GM21528 (cell line): ENCODE data around the gene CNTNAP1.

Experiments
- ATAC-seq: cut with Tn5 transposase; IDR thresholded peaks from one replicate; pipeline ENCODE4 v1.9.1; 2021; ENCODE audit warnings: mild to moderate bottlenecking, moderate library complexity; ENCODE audit not compliant: unreplicated experiment, low FRiP score

Gene CNTNAP1

DNA sequence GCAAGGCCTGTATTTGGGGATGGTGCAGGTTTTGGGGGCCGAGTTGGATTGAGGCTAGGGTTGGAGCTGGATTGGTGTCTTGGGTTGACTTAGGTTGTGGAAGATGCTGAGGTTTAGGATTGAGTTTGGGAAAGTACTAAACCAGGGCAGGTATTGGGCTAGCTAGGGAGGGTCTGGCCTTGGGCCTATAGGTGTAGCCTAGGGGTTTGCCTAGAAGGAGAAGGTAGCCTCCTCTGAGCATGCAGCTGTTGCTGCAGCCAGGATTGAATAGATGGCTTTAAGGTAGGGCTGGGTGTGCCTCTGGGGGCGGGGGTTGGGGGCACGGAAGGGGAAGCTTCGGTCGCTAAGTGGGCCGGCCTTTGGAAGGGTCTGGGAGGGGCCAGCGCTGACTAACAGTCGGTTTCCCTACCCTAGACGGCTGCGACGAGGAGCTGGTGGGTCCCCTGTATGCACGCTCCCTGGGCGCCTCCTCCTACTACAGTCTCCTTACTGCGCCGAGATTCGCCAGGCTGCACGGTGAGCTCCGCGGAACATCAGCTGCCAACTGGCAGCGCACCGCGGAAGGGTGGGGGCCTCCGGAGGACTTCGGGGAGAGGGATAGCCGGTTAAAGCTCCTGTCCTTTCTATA is 1.2 kb downstream of the CNTNAP1 start:
- no peak for ATAC-seq

GRCh38 chr17:42684929-42685556 is 2.7 kb downstream of the CNTNAP1 start:
- no peak for ATAC-seq

- ATAC-seq, result no peak
Observed at GRCh38 chr17:42685831-42686230, 3.5 kb downstream of the CNTNAP1 start.

GRCh38 chr17:42686520-42687128 is 4.3 kb downstream of the CNTNAP1 start:
- no peak for ATAC-seq

DNA sequence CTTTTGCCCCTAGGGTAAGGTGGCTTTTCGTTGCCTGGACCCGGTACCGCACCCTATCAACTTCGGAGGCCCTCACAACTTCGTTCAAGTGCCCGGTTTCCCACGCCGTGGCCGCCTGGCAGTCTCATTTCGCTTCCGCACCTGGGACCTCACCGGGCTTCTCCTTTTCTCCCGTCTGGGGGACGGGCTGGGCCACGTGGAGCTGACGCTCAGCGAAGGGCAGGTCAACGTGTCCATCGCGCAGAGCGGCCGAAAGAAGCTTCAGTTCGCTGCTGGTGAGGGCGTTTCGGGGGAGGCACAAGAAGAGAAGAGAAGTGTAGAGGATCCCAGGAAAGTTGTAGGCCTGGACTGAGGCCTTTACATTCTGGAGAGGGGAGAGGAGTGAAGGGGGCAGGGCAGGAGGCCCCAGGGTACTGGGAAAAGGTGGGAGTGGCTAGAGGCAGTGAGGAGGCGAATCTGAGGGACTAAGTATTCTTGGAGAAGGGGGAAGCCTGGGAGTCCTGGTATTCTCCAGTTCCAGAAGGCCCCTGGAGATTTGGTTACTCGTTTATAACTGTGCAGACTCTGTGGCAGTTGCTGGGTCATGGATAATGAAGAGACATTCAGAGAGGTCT is 5.5 kb downstream of the CNTNAP1 start:
- no peak for ATAC-seq

DNA sequence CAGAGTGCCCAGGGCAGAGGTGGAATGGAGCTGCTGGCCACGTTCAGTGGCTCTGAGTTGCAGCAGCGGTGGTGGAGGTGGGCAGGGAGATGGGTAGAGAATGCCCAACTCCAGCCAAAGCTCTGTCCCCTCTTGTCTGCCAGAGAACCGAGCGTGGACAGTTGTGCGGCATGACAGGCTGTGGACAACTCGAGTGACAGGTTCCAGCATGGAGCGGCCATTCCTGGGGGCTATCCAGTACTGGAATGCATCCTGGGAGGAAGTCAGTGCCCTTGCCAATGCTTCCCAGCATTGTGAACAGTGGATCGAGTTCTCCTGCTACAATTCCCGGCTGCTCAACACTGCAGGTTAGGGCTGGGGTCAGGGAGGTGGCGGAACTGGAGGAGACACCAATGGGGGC is 8.3 kb downstream of the CNTNAP1 start:
- no peak for ATAC-seq

GRCh38 chr17:42691021-42691545 is 8.8 kb downstream of the CNTNAP1 start:
- ATAC-seq, result no peak

DNA sequence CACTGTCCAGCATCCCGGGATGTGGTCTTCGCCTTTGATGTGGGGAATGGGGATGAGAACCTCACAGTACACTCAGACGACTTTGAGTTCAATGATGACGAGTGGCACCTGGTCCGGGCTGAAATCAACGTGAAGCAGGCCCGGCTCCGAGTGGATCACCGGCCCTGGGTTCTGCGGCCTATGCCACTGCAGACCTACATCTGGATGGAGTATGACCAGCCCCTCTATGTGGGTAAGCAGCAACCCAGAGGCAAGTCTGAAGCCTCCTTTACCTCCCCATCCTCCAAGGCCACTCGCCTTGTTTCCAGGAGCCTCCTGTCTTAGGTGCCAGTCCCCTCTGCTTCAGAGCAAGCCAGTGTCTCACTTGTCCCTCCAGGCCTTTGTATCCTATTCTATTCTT is 10.2 kb downstream of the CNTNAP1 start:
- no peak for ATAC-seq

GRCh38 chr17:42694524-42694923 is 12.2 kb downstream of the CNTNAP1 start:
- no peak for ATAC-seq

- ATAC-seq, result no peak
Observed at GRCh38 chr17:42695500-42695899, 13.2 kb downstream of the CNTNAP1 start.

DNA sequence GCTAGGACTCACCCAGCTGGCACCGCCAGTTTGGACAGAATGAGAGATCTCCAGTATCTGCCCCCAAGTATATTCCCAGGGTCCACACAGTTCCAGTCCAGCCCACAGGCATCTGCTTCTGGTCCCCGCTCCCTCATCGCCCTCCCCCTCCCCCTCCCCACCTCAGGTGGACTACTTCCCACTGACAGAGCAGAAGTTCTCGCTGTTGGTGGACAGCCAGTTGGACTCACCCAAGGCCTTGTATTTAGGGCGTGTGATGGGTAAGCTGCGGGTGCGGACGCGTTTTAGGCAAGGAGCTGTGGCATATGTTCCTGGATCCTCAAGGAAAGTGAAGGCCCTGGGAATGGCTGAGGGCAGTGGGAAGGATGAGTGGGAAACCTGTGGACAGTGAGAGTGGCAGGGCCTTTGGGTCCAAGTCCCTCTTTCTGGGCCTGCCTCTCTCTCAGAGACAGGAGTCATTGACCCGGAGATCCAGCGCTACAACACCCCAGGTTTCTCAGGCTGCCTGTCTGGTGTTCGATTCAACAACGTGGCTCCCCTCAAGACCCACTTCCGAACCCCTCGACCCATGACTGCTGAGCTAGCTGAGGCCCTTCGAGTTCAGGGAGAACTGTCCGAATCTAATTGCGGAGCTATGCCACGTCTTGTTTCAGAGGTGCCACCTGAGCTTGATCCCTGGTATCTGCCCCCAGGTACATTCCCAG is 14.9 kb downstream of the CNTNAP1 start:
- no peak for ATAC-seq

GRCh38 chr17:42698736-42699414 is 16.5 kb downstream of the CNTNAP1 start:
- no peak for ATAC-seq

DNA sequence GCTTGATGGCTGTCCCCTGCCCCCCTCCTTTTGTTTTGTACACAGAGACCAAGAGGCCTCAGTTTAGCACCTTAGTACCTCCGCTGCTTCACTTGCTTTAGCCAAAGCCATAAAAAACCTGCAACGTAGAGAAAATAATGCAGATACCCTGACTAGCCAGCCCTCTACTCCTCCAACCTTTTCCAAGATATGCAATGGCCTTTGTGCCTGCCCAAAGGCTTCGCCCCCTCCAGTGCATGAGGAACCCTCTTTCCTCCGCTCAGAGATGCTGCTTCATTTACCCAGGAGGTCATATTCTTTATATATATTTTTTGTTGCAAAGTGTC is 17.0 kb downstream of the CNTNAP1 start:
- no peak for ATAC-seq

- ATAC-seq, result no peak
Observed at GRCh38 chr17:42700586-42701289, 18.4 kb downstream of the CNTNAP1 start.

DNA sequence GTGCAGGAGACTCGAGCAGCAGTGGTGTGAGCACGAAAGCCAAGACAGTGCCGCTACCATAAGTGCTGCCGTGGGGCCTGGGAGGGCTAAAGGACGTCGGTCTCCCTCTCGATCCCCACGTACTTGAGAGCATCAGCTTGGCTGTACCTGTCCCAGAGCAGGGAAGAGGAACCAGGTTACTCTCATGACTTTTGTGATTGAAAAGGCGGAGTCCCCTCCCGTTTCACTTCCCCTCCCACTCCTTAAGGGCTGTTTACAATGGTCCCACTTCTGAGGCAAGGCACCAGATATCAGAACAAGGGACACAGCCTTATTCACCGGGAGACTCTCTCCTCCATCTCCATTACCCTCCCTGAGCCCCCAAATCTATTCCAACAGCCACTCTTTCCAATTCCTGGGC is 20.1 kb downstream of the CNTNAP1 start:
- no peak for ATAC-seq

DNA sequence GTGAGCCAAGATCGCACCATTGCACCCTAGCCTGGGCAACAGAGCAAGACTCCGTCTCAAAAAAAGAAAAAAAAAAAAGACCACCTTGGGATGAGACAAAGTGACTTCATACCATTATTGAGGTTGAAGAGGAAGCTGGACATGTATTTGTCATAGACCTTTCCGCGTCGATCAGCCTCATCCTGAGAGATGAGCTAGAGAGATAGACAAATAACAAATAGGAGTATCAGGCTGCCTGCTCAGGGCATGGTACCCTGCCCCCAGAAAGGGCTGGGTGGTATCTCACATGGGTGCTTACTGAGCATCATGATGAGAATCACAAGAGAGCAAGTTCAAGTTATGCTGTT is 22.1 kb downstream of the CNTNAP1 start:
- ATAC-seq, result no peak

GRCh38 chr17:42704837-42705494 is 22.6 kb downstream of the CNTNAP1 start:
- no peak for ATAC-seq

- no peak for ATAC-seq
Observed at GRCh38 chr17:42706732-42707131, 24.4 kb downstream of the CNTNAP1 start.

- ATAC-seq, result no peak
Observed at GRCh38 chr17:42708588-42708987, 26.3 kb downstream of the CNTNAP1 start.
